Body of pancreas (tissue), 4 donors: ENCODE data around the gene CDH10. TPM values are rescaled to one million over a fixed set of nuclear protein-coding genes. Genes with fewer than 3 reads are reported as not detected.

Source experiments
- ATAC-seq: fragments of 150-250 bp; one replicate; pipeline ENCODE4 v1.9.1; 2016
- DNase-seq, 4 donors: peaks; one replicate each; pipeline ENCODE4 v3.0.0-alpha.2; 2019
- H3K27ac ChIP-seq, 4 donors: fragments of 200-600 bp; sonication (generic); 1 replicate in 3 of 4; 2 replicates in 1 of 4; pipeline versions ENCODE4 v1.5.1 to v1.6.1; 2016 to 2019; ENCODE audit warnings: mild to moderate bottlenecking in 1 of 4, mixed read lengths in 1 of 4, moderate library complexity in 1 of 4
- H3K27me3 ChIP-seq, 2 donors: fragments of 200-600 bp; sonication (generic); one replicate each; pipeline ENCODE4 v1.6.0; 2016; ENCODE audit warnings: mild to moderate bottlenecking in 1 of 2
- H3K36me3 ChIP-seq, 2 donors: fragments of 200-600 bp; sonication (generic); replicated peaks in 1 of 2; 2 replicates each; pipeline ENCODE4 v1.5.1; 2016; ENCODE audit warnings: low read depth in 2 of 2; ENCODE audit not compliant: insufficient read depth in 1 of 2
- H3K4me1 ChIP-seq: fragments of 200-600 bp; sonication (generic); one replicate; pipeline ENCODE4 v1.6.0; 2016
- H3K4me3 ChIP-seq, 2 donors: fragments of 200-600 bp; sonication (generic); 1 replicate in 1 of 2; 2 replicates in 1 of 2; pipeline ENCODE4 v1.5.1; 2016 to 2019
- H3K9me3 ChIP-seq, 3 donors: fragments of 200-600 bp; sonication (generic); 1 replicate in 2 of 3; 2 replicates in 1 of 3; pipeline ENCODE4 v1.5.1; 2016
- CTCF ChIP-seq, 7 experiments: fragments of 450-650 bp in 4 of 7; fragments of 200-600 bp in 3 of 7; sonication (generic) in 3 of 7; IDR thresholded peaks; one replicate each; pipeline ENCODE4 v1.5.1; 2016 to 2019; ENCODE audit warnings: antibody characterized with exemption in 7 of 7
- POLR2A ChIP-seq, 3 donors: fragments of 450-650 bp; IDR thresholded peaks; one replicate each; pipeline ENCODE4 v1.6.1; 2016; ENCODE audit warnings: antibody characterized with exemption in 3 of 3, mild to moderate bottlenecking in 2 of 3
- WGBS, 2 donors: methylation state at CpG; one replicate each; pipeline ENCODE4 v1.1.5; 2017; 5-methylcytosine and 5-hydroxymethylcytosine counted together
- intact Hi-C: fragments of 100-400 bp; cut with DNase I; formaldehyde crosslinking; loops from one replicate; pipeline ENCODE4 v1.15.1; 2023
- total RNA-seq, 2 donors: library from RNA; depleted of rRNA; stranded (reverse); fragments of >200 nt; gene quantifications; one replicate each; pipeline ENCODE4 v1.1.0, GENCODE V29; 2016

Gene CDH10
- total RNA-seq, 2 donors from 2014 or later, result 0.26 TPM; not detected in 1

GRCh38 chr5:24602188-24602587 is 42.6 kb downstream of the CDH10 start:
- H3K27ac ChIP-seq, result no peak overlapping the region
- no peaks in the 10 kb centered on the region for H3K36me3 ChIP-seq
- no peaks in the 10 kb centered on the region for H3K27me3 ChIP-seq
- H3K4me1 ChIP-seq, result no peaks in the 10 kb centered on the region
- WGBS, 2 donors, result 43 to 71% methylated on average over 2 of the region's 2 CpGs
- TF ChIP-seq CTCF (IDR thresholded peaks at IDR 0.05), result no peak
- no peak for TF ChIP-seq POLR2A (IDR thresholded peaks at IDR 0.05)
- no peak for DNase-seq
- no peak for ATAC-seq
- H3K4me3 ChIP-seq, result no peak overlapping the region
- intact Hi-C loops, result no loop called here
- H3K9me3 ChIP-seq, result no peaks in the 10 kb centered on the region

GRCh38 chr5:24598956-24599355 is 45.8 kb downstream of the CDH10 start:
- intact Hi-C loops, result no loop called here
- WGBS, 2 donors, result 14 to 28% methylated on average over 1 of the region's 1 CpG
- TF ChIP-seq POLR2A (IDR thresholded peaks at IDR 0.05), result no peak
- no peak for TF ChIP-seq CTCF (IDR thresholded peaks at IDR 0.05)

GRCh38 chr5:24595329-24595728 is 49.4 kb downstream of the CDH10 start:
- no peak for ATAC-seq
- intact Hi-C loops, result no loop called here
- no peak overlapping the region for H3K27ac ChIP-seq
- no peak overlapping the region for H3K4me3 ChIP-seq
- no peaks in the 10 kb centered on the region for H3K36me3 ChIP-seq
- no peak for DNase-seq
- no peak for TF ChIP-seq POLR2A (IDR thresholded peaks at IDR 0.05)
- TF ChIP-seq CTCF (IDR thresholded peaks at IDR 0.05), result no peak
- no peaks in the 10 kb centered on the region for H3K9me3 ChIP-seq
- no peaks in the 10 kb centered on the region for H3K27me3 ChIP-seq
- no peaks in the 10 kb centered on the region for H3K4me1 ChIP-seq
- 41% methylated on average over 2 of the region's 2 CpGs for WGBS, 2 donors

More at GRCh38 chr5:24598956-24599355, 45.8 kb downstream of the CDH10 start:
- ATAC-seq (no peak), DNase-seq (no peak)
- no peaks in the 10 kb centered on the region for H3K36me3 ChIP-seq
- H3K4me3 ChIP-seq, result no peak overlapping the region
- H3K9me3 ChIP-seq, result no peaks in the 10 kb centered on the region
- H3K4me1 ChIP-seq, result no peaks in the 10 kb centered on the region
- no peaks in the 10 kb centered on the region for H3K27me3 ChIP-seq
- H3K27ac ChIP-seq, result no peak overlapping the region

- Histone ChIP-seq H3K4me1 (no peaks in the 10 kb centered on the region), H3K4me3 (no peak overlapping the region), H3K36me3 (no peaks in the 10 kb centered on the region), H3K27me3 (no peaks in the 10 kb centered on the region), H3K27ac (no peak overlapping the region), H3K9me3 (no peaks in the 10 kb centered on the region)
- ATAC-seq, result no peak
- intact Hi-C loops, result no loop called here
- DNase-seq, result no peak
- TF ChIP-seq POLR2A (IDR thresholded peaks at IDR 0.05) (no peak), CTCF (IDR thresholded peaks at IDR 0.05) (no peak)
These were observed 53.4 kb downstream of the CDH10 start for GRCh38 chr5:24591426-24591825.

GRCh38 chr5:24589566-24589965 is 55.2 kb downstream of the CDH10 start:
- Histone ChIP-seq H3K36me3 (no peaks in the 10 kb centered on the region), H3K27ac (no peak overlapping the region), H3K4me1 (no peaks in the 10 kb centered on the region), H3K4me3 (no peak overlapping the region), H3K9me3 (no peaks in the 10 kb centered on the region), H3K27me3 (no peaks in the 10 kb centered on the region)
- intact Hi-C loops, result no loop called here
- DNase-seq (no peak), ATAC-seq (no peak)
- no peak for TF ChIP-seq CTCF (IDR thresholded peaks at IDR 0.05)
- no peak for TF ChIP-seq POLR2A (IDR thresholded peaks at IDR 0.05)
- WGBS, 2 donors, result 52 to 60% methylated on average over 3 of the region's 3 CpGs
